Measurements from ENCODE around the gene EGFLAM. TPM values are rescaled to one million over a fixed set of nuclear protein-coding genes. Genes with fewer than 3 reads are reported as not detected.

The EGFLAM gene
- polyA plus RNA-seq (2012; ENCODE audit: insufficient read depth, insufficient read length, low read depth) = 2.7 TPM

GRCh38 chr5:38258319-38259061 lies at the start of gene EGFLAM:
Gene EGFLAM (plus strand): TSS chr5:38258559. CDS start chr5:38258755, 196 bp downstream.
- H3K36me3 ChIP-seq = no peaks in the 10 kb centered on the region
- peak; percentile 75 for DNase-seq
- H3K27me3 ChIP-seq = no peaks in the 10 kb centered on the region
- TF ChIP-seq CTCF (IDR thresholded peaks at IDR 0.05; ENCODE audit: low read depth, low read length) = peak; percentile 60
- H3K4me1 ChIP-seq = no peaks in the 10 kb centered on the region
- H3K9me3 ChIP-seq = no peaks in the 10 kb centered on the region
- peak within 1 kb of the TSS; percentile 73 for H3K4me3 ChIP-seq (ENCODE audit: low read depth, low read length)

- peak; percentile 60 for DNase-seq
- no peak overlapping the region for H3K4me3 ChIP-seq (ENCODE audit: low read depth, low read length)
Measured at GRCh38 chr5:38208782-38209378, 49.5 kb upstream of the EGFLAM start.

GRCh38 chr5:38210676-38211353 lies 47.5 kb upstream of the EGFLAM start:
- no peak for DNase-seq
- H3K9me3 ChIP-seq = no peaks in the 10 kb centered on the region
- peaks cover 3% of the 10 kb centered on the region; the same call in 1 of the 2 replicates for H3K4me1 ChIP-seq
- no peaks in the 10 kb centered on the region for H3K27me3 ChIP-seq
- TF ChIP-seq CTCF (IDR thresholded peaks at IDR 0.05; ENCODE audit: low read depth, low read length) = no peak
- H3K36me3 ChIP-seq = no peaks in the 10 kb centered on the region
- H3K4me3 ChIP-seq (ENCODE audit: low read depth, low read length) = no peak overlapping the region

More at GRCh38 chr5:38208782-38209378, 49.5 kb upstream of the EGFLAM start:
- Histone ChIP-seq H3K4me1 (peaks cover 3% of the 10 kb centered on the region; the same call in 1 of the 2 replicates), H3K9me3 (no peaks in the 10 kb centered on the region), H3K36me3 (no peaks in the 10 kb centered on the region), H3K27me3 (no peaks in the 10 kb centered on the region)
- TF ChIP-seq CTCF (IDR thresholded peaks at IDR 0.05; ENCODE audit: low read depth, low read length) = peak; percentile 84

GRCh38 chr5:38211354-38211710 lies 47.0 kb upstream of the EGFLAM start:
- H3K4me3 ChIP-seq (ENCODE audit: low read depth, low read length) = no peak overlapping the region
- TF ChIP-seq CTCF (IDR thresholded peaks at IDR 0.05; ENCODE audit: low read depth, low read length) = no peak
- no peaks in the 10 kb centered on the region for H3K36me3 ChIP-seq
- H3K9me3 ChIP-seq = no peaks in the 10 kb centered on the region
- H3K27me3 ChIP-seq = no peaks in the 10 kb centered on the region
- no peak for DNase-seq
- peaks cover 3% of the 10 kb centered on the region; the same call in 1 of the 2 replicates for H3K4me1 ChIP-seq

GRCh38 chr5:38212307-38212706 lies 46.1 kb upstream of the EGFLAM start:
- no peak for TF ChIP-seq CTCF (IDR thresholded peaks at IDR 0.05; ENCODE audit: low read depth, low read length)
- Histone ChIP-seq H3K4me1 (peaks cover 3% of the 10 kb centered on the region; the same call in 1 of the 2 replicates), H3K27me3 (no peaks in the 10 kb centered on the region), H3K4me3 (ENCODE audit: low read depth, low read length) (no peak overlapping the region), H3K36me3 (no peaks in the 10 kb centered on the region), H3K9me3 (no peaks in the 10 kb centered on the region)
- no peak for DNase-seq
